GM18511 (cell line): ENCODE results near the gene ITGBL1.
A peak's percentile ranks its signal among the peaks of the same experiment; 100 is the strongest.

Experiments
- ATAC-seq: cut with Tn5 transposase; IDR thresholded peaks from one replicate; pipeline ENCODE4 v1.9.1; 2021; ENCODE audit warnings: mild to moderate bottlenecking, moderate library complexity; ENCODE audit not compliant: unreplicated experiment

Gene ITGBL1

GRCh38 chr13:101623470-101624209 lies 171.2 kb downstream of the ITGBL1 start:
- no peak for ATAC-seq

GRCh38 chr13:101624210-101624922 lies 171.9 kb downstream of the ITGBL1 start:
- ATAC-seq, result no peak

GRCh38 chr13:101624981-101625380 lies 172.5 kb downstream of the ITGBL1 start:
- no peak for ATAC-seq

GRCh38 chr13:101626925-101627555 lies 174.6 kb downstream of the ITGBL1 start:
- ATAC-seq, result peak; percentile 94

GRCh38 chr13:101627556-101627943 lies 175.1 kb downstream of the ITGBL1 start:
- ATAC-seq, result peak; percentile 42

GRCh38 chr13:101628900-101629299 lies 176.4 kb downstream of the ITGBL1 start:
- ATAC-seq, result no peak

GRCh38 chr13:101631395-101631794 lies 178.9 kb downstream of the ITGBL1 start:
- no peak for ATAC-seq

- ATAC-seq, result no peak
Observed at GRCh38 chr13:101634142-101634541, 181.7 kb downstream of the ITGBL1 start.

GRCh38 chr13:101639711-101640110 lies 187.2 kb downstream of the ITGBL1 start:
- no peak for ATAC-seq

GRCh38 chr13:101640788-101641400 lies 188.4 kb downstream of the ITGBL1 start:
- no peak for ATAC-seq

GRCh38 chr13:101645871-101646270 lies 193.4 kb downstream of the ITGBL1 start:
- ATAC-seq, result no peak

GRCh38 chr13:101647760-101648159 lies 195.3 kb downstream of the ITGBL1 start:
- no peak for ATAC-seq

- no peak for ATAC-seq
Observed at GRCh38 chr13:101648766-101649487, 196.5 kb downstream of the ITGBL1 start.

GRCh38 chr13:101649488-101650126 lies 197.1 kb downstream of the ITGBL1 start:
- ATAC-seq, result no peak

- ATAC-seq, result no peak
Observed at GRCh38 chr13:101654883-101655282, 202.4 kb downstream of the ITGBL1 start.

- peak; percentile 88 for ATAC-seq
Observed at GRCh38 chr13:101655435-101655834, 203.0 kb downstream of the ITGBL1 start.

GRCh38 chr13:101660711-101661110 lies 208.2 kb downstream of the ITGBL1 start:
- no peak for ATAC-seq

- ATAC-seq, result no peak
Observed at GRCh38 chr13:101661839-101662238, 209.4 kb downstream of the ITGBL1 start.

- no peak for ATAC-seq
Observed at GRCh38 chr13:101673360-101674105, 221.1 kb downstream of the ITGBL1 start.

- no peak for ATAC-seq
Observed at GRCh38 chr13:101681834-101682233, 229.4 kb downstream of the ITGBL1 start.
